ENCODE data around the gene SQOR. TPM values are rescaled to one million over a fixed set of nuclear protein-coding genes. Genes with fewer than 3 reads are reported as not detected.

Gene SQOR
- 34.0 TPM for total RNA-seq
- polyA plus RNA-seq = 33.5 TPM
- long read RNA-seq, donor 1, partial matches to known transcripts = 0 of 1 reads
- long read RNA-seq, donor 1, other reads (novel, unspliced or antisense) = 0 of 1 reads
- long read RNA-seq, donor 2 = 0 reads
- long read RNA-seq, donor 3, transcript SQOR-201 (10 exons, 2,003 nt) = major isoform, 16 of 29 reads
- long read RNA-seq, donor 3, partial matches to known transcripts = 12 of 29 reads
- long read RNA-seq, donor 3, other reads (novel, unspliced or antisense) = 0 of 29 reads
- long read RNA-seq, donor 4, partial matches to known transcripts = 5 of 9 reads
- long read RNA-seq, donor 4, other reads (novel, unspliced or antisense) = 0 of 9 reads
- long read RNA-seq, donor 5, transcript SQOR-201 (10 exons, 2,003 nt) = major isoform, 8 of 22 reads
- long read RNA-seq, donor 5, partial matches to known transcripts = 12 of 22 reads
- long read RNA-seq, donor 5, other reads (novel, unspliced or antisense) = 0 of 22 reads
- long read RNA-seq, donor 6, transcript SQOR-201 (10 exons, 2,003 nt) = major isoform, 5 of 12 reads
- long read RNA-seq, donor 6, partial matches to known transcripts = 7 of 12 reads
- long read RNA-seq, donor 6, other reads (novel, unspliced or antisense) = 0 of 12 reads
- long read RNA-seq, donor 7, transcript SQOR-201 (10 exons, 2,003 nt) = major isoform, 11 of 18 reads
- long read RNA-seq, donor 7, partial matches to known transcripts = 5 of 18 reads
- long read RNA-seq, donor 7, other reads (novel, unspliced or antisense) = 0 of 18 reads
- long read RNA-seq, donor 8, partial matches to known transcripts = 0 of 4 reads
- long read RNA-seq, donor 8, other reads (novel, unspliced or antisense) = 0 of 4 reads
- long read RNA-seq, donor 9, partial matches to known transcripts = 0 of 4 reads
- long read RNA-seq, donor 9, other reads (novel, unspliced or antisense) = 0 of 4 reads
- long read RNA-seq, donor 10, partial matches to known transcripts = 7 of 11 reads
- long read RNA-seq, donor 10, other reads (novel, unspliced or antisense) = 0 of 11 reads

DNA sequence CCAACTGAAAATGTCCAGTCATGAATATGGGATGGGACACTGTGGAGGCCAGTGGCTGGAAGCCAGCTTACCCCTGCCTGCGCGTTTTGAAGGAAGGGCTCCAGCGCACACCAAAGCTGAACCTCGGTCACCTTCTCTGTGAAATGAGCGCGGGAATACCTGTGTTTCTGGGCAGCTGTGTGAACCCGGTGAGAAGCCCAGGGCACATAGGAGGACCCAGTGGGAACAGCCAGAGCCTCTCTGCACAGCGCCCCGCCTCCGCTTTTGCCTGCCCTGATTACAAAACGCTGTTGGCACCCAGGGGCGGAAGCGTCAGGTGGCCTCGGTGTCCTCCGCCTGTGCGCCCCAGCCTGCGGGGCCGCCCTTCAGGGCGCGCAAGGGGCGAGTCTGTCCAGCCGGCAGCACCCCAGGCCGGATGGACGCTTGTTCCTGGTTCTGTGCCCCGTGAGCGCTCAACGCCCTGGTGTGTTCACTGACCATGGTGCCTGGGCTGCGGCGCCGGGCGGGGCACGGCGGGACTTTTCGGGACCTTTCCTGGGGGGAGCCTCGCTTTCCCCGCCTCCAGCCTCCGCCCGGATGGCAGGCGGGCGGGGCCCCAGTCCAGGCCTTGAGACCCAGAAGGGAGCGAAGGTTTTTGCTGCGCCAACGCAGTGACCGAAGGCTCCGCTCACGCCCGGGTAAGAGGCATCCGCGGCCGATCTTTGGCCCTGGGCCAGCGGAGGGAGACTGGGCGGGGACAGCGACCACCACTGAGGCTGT lies at the start of gene SQOR:
Gene SQOR (plus strand): TSS at position 598 of the 759 bp plus-strand sequence. CDS start 23,895 bp downstream, outside the sequence.
- DNase-seq (ENCODE audit: low read depth in 6 of 9, low spot score in 9 of 9) = peak in 7 of 9 donors; percentile 38 to 80 (median 52)
- no peaks in the 10 kb centered on the region for H3K36me3 ChIP-seq (ENCODE audit: control insufficient read depth in 2 of 2, insufficient read depth in 2 of 2, low read length in 1 of 2)
- peaks cover 0 to 6% of the 10 kb centered on the region in 2 donors for H3K27me3 ChIP-seq (ENCODE audit: control insufficient read depth in 2 of 2, insufficient read depth in 1 of 2, low read length in 1 of 2)
- no peaks in the 10 kb centered on the region for H3K9me3 ChIP-seq (ENCODE audit: control insufficient read depth in 2 of 2, insufficient read depth in 1 of 2, low read length in 1 of 2)
- peaks cover 15 to 23% of the 10 kb centered on the region in 2 donors for H3K4me1 ChIP-seq (ENCODE audit: control insufficient read depth in 2 of 2, insufficient read depth in 2 of 2, low read length in 2 of 2)
- 3% methylated on average over 53 of the region's 53 CpGs for WGBS
- peak within 1 kb of the TSS; percentile 85 to 88 for H3K4me3 ChIP-seq (ENCODE audit: low read length in 2 of 2)
- peak within 1 kb of the TSS; percentile 73 to 89 for H3K27ac ChIP-seq (ENCODE audit: low read depth in 1 of 2, low read length in 1 of 2)

DNA sequence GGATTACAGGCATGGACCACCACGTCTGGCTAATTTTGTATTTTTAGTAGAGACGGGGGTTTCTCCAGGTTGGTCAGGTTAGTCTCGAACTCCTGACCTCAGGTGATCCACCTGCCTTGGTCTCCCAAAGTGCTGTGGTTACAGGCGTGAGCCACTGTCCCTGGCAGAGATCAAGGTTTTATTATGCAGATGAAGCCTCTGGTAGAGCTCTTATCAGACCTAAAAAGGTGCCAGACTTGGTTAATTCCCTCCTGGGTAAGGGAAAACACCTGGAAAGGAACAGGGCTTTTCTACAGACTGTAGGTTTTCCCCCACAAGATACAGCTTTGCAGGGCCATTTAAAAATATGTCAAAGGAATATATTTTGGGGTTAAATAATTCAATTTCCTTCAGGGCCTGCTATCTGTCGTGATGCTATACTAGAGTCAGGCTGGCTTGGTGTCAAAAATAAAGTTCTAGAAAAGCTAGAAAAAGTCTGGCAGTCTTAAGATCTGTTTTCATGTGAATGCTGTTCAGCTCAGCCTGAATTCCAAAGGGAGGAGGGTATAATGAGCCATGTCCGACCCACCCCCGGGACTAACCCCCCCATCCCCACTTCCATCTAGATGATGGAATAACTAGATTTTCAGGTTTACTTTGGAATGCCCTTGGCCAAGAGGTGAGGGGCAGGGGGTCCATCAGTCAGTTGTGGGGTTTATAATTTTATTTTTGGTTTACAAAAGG lies 49.6 kb upstream of the SQOR start:
- DNase-seq (ENCODE audit: low read depth in 6 of 9, low spot score in 9 of 9) = no peak
- Histone ChIP-seq H3K36me3 (ENCODE audit: control insufficient read depth in 2 of 2, insufficient read depth in 2 of 2, low read length in 1 of 2) (no peaks in the 10 kb centered on the region), H3K4me1 (ENCODE audit: control insufficient read depth in 2 of 2, insufficient read depth in 2 of 2, low read length in 2 of 2) (peaks cover 13 to 14% of the 10 kb centered on the region in 2 donors), H3K27ac (ENCODE audit: low read depth in 1 of 2, low read length in 1 of 2) (no peak overlapping the region), H3K27me3 (ENCODE audit: control insufficient read depth in 2 of 2, insufficient read depth in 1 of 2, low read length in 1 of 2) (no peaks in the 10 kb centered on the region), H3K9me3 (ENCODE audit: control insufficient read depth in 2 of 2, insufficient read depth in 1 of 2, low read length in 1 of 2) (no peaks in the 10 kb centered on the region), H3K4me3 (ENCODE audit: low read length in 2 of 2) (no peak overlapping the region)
- WGBS = 95% methylated on average over 7 of the region's 7 CpGs

DNA sequence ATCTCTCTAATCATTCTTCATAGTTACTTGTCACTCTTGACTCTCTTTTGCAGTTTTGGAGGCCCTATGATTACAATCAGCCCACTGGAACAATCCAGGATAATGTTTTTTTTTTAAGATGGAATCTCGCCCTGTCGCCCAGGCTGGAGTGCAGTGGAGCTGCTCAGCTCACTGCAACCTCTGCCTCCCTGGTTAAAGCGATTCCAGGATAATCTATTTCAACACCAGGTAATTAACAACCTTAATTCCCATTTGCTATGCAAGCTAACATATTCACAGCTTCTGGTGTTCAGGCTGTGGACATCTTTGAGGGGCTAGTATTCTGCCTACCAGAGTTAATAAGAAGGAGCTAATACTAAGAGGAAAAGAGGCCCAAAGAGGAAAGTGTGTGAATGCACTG lies 48.7 kb upstream of the SQOR start:
- H3K9me3 ChIP-seq (ENCODE audit: control insufficient read depth in 2 of 2, insufficient read depth in 1 of 2, low read length in 1 of 2) = no peaks in the 10 kb centered on the region
- H3K4me3 ChIP-seq (ENCODE audit: low read length in 2 of 2) = peak overlapping the region; percentile 82 to 90
- peak overlapping the region in 1 of 2 donors; percentile 95 for H3K27ac ChIP-seq (ENCODE audit: low read depth in 1 of 2, low read length in 1 of 2)
- H3K27me3 ChIP-seq (ENCODE audit: control insufficient read depth in 2 of 2, insufficient read depth in 1 of 2, low read length in 1 of 2) = no peaks in the 10 kb centered on the region
- 95% methylated on average over 3 of the region's 3 CpGs for WGBS
- H3K4me1 ChIP-seq (ENCODE audit: control insufficient read depth in 2 of 2, insufficient read depth in 2 of 2, low read length in 2 of 2) = peaks cover 13 to 14% of the 10 kb centered on the region in 2 donors
- DNase-seq (ENCODE audit: low read depth in 6 of 9, low spot score in 9 of 9) = no peak
- no peaks in the 10 kb centered on the region for H3K36me3 ChIP-seq (ENCODE audit: control insufficient read depth in 2 of 2, insufficient read depth in 2 of 2, low read length in 1 of 2)

DNA sequence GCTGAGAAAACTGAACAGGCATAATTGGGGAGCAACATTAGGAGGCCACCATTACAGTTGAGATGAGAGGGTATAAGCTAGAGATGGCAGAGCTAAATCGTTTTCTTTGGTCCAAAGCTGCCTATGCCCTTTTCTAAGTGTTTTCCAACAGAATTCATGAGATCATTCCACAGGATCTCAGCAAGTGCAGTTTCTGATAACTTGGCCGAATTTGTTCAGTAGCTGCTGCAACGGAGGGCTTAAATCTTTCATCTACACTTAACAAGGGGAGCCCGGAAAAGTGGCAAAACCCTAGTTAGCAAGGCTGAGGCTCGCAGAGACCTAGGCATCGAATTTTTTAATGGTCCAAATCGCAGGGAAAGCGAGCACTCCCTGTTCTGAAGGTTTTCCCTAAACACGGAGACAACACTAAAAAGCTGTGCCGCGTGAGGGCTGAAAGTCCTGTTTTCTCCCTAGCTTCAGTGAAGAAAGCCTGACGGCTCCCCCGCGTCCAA lies 48.2 kb upstream of the SQOR start:
- under 1% methylated on average over 14 of the region's 14 CpGs for WGBS
- Histone ChIP-seq H3K4me3 (ENCODE audit: low read length in 2 of 2) (peak overlapping the region; percentile 82 to 90), H3K27me3 (ENCODE audit: control insufficient read depth in 2 of 2, insufficient read depth in 1 of 2, low read length in 1 of 2) (no peaks in the 10 kb centered on the region), H3K9me3 (ENCODE audit: control insufficient read depth in 2 of 2, insufficient read depth in 1 of 2, low read length in 1 of 2) (no peaks in the 10 kb centered on the region), H3K36me3 (ENCODE audit: control insufficient read depth in 2 of 2, insufficient read depth in 2 of 2, low read length in 1 of 2) (no peaks in the 10 kb centered on the region), H3K4me1 (ENCODE audit: control insufficient read depth in 2 of 2, insufficient read depth in 2 of 2, low read length in 2 of 2) (peaks cover 13 to 14% of the 10 kb centered on the region in 2 donors), H3K27ac (ENCODE audit: low read depth in 1 of 2, low read length in 1 of 2) (peak overlapping the region; percentile 95 to 99)
- DNase-seq (ENCODE audit: low read depth in 6 of 9, low spot score in 9 of 9) = peak in 2 of 9 donors; percentile 58 to 85

DNA sequence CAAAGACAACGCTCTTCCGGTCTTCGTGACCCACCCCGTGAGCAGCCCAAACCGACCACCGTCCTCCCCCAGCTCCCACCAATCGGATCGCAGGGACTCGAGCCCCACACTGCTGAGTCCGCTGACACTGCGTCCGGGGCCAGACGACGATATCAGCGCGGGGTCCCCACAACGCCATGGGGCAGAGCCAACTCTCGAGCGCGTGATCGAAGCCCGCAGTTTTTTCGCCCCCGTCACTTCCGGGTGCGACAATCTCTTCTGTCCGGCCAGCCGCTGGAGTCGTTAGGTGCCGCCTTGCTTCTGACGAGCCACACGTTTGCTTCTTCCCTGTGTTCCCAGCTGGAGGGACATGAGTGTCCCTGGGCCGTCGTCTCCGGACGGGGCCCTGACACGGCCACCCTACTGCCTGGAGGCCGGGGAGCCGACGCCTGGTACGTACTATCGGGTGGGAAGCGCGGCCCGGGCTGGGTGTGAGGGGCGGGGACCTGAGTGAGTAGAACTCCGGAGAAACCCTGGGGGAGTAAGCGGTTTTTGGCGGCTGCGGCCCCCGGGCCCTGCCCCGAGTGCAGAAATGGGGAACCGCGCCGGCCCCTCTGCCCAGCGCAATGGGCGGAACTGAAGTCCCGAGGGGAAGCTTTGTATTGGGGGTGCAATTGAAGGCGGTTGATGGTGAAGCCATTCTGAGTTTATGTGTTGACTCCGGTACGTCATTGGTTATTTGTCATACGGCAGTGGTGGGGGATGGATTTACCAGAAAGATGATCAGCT lies 47.5 kb upstream of the SQOR start, which contains the start of gene BLOC1S6:
Gene BLOC1S6 (plus strand): TSS at position 285 of the 768 bp plus-strand sequence. CDS start 65 bp downstream, at position 350.
- H3K4me3 ChIP-seq (ENCODE audit: low read length in 2 of 2) = peak within 1 kb of the TSS; percentile 82 to 90
- WGBS = under 1% methylated on average over 62 of the region's 62 CpGs
- H3K36me3 ChIP-seq (ENCODE audit: control insufficient read depth in 2 of 2, insufficient read depth in 2 of 2, low read length in 1 of 2) = peaks cover 0 to 4% of the 10 kb centered on the region in 2 donors
- H3K27me3 ChIP-seq (ENCODE audit: control insufficient read depth in 2 of 2, insufficient read depth in 1 of 2, low read length in 1 of 2) = no peaks in the 10 kb centered on the region
- H3K9me3 ChIP-seq (ENCODE audit: control insufficient read depth in 2 of 2, insufficient read depth in 1 of 2, low read length in 1 of 2) = no peaks in the 10 kb centered on the region
- H3K27ac ChIP-seq (ENCODE audit: low read depth in 1 of 2, low read length in 1 of 2) = peak within 1 kb of the TSS; percentile 95 to 99
- peak; percentile 82 to 96 (median 88) for DNase-seq (ENCODE audit: low read depth in 6 of 9, low spot score in 9 of 9)
- peaks cover 13 to 14% of the 10 kb centered on the region in 2 donors for H3K4me1 ChIP-seq (ENCODE audit: control insufficient read depth in 2 of 2, insufficient read depth in 2 of 2, low read length in 2 of 2)

DNA sequence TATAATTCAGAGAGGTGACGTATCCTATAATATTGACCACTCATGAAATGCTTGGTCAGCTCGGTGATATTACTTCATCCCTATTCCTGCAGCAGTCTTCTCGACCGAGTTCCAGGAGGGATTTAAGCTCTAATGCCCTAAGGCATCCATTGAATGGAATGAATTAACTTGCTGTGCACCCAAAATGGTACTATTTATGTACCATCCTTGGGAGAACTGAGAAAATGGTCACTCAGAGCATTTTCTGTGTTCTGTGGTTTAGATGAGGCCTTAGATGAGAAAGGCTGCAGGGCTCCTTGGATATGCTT lies 47.0 kb upstream of the SQOR start:
- no peaks in the 10 kb centered on the region for H3K27me3 ChIP-seq (ENCODE audit: control insufficient read depth in 2 of 2, insufficient read depth in 1 of 2, low read length in 1 of 2)
- H3K36me3 ChIP-seq (ENCODE audit: control insufficient read depth in 2 of 2, insufficient read depth in 2 of 2, low read length in 1 of 2) = peaks cover 0 to 9% of the 10 kb centered on the region in 2 donors
- H3K4me3 ChIP-seq (ENCODE audit: low read length in 2 of 2) = peak overlapping the region; percentile 82 to 90
- peak overlapping the region; percentile 95 to 99 for H3K27ac ChIP-seq (ENCODE audit: low read depth in 1 of 2, low read length in 1 of 2)
- H3K9me3 ChIP-seq (ENCODE audit: control insufficient read depth in 2 of 2, insufficient read depth in 1 of 2, low read length in 1 of 2) = no peaks in the 10 kb centered on the region
- DNase-seq (ENCODE audit: low read depth in 6 of 9, low spot score in 9 of 9) = peak in 1 of 9 donors; percentile 2
- peaks cover 13 to 14% of the 10 kb centered on the region in 2 donors for H3K4me1 ChIP-seq (ENCODE audit: control insufficient read depth in 2 of 2, insufficient read depth in 2 of 2, low read length in 2 of 2)
- under 1% methylated on average over 4 of the region's 4 CpGs for WGBS

DNA sequence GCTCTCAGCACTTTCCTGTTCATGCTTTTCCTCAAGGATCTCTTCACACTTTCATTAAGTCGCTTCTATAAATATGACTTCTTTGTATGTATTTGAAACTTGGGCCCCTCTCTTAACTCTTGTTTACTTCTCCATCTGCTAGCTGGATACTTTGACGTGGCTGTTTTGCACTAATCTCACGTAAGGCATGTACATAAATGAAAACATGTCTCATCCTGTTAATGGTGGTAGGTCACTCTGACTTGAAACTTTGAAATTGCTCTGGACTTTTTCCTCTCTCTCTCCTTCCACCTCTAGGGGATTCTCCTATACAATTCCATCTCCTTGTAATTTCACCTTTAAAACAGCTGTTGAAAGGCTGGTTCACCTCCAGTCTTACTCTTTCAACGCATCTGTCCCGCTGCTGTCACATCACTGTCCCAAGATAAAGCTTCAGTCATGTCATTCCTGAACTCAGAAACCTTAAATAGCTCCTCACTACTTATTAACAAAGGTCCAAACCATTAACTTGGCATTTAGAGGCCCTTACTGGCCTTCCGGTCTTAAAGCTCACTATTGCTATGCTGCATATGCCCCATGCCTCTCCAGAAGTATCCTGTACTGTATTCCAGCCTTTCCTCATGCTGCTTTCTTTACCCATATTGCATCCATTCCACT lies 46.5 kb upstream of the SQOR start:
- 52% methylated on average over 6 of the region's 6 CpGs for WGBS
- Histone ChIP-seq H3K9me3 (ENCODE audit: control insufficient read depth in 2 of 2, insufficient read depth in 1 of 2, low read length in 1 of 2) (no peaks in the 10 kb centered on the region), H3K4me3 (ENCODE audit: low read length in 2 of 2) (peak overlapping the region; percentile 82 to 90), H3K27ac (ENCODE audit: low read depth in 1 of 2, low read length in 1 of 2) (peak overlapping the region; percentile 40 to 95), H3K36me3 (ENCODE audit: control insufficient read depth in 2 of 2, insufficient read depth in 2 of 2, low read length in 1 of 2) (peaks cover 0 to 11% of the 10 kb centered on the region in 2 donors), H3K27me3 (ENCODE audit: control insufficient read depth in 2 of 2, insufficient read depth in 1 of 2, low read length in 1 of 2) (no peaks in the 10 kb centered on the region), H3K4me1 (ENCODE audit: control insufficient read depth in 2 of 2, insufficient read depth in 2 of 2, low read length in 2 of 2) (peaks cover 13 to 14% of the 10 kb centered on the region in 2 donors)
- DNase-seq (ENCODE audit: low read depth in 6 of 9, low spot score in 9 of 9) = peak in 2 of 9 donors; percentile 8 to 45

All from thymus (tissue), 14 donors.